HG03521 (cell line): ENCODE data around the gene SLC25A26.
"Not testable (repeated sequence)": the region's sequence is repeated elsewhere in the genome, so short reads cannot be mapped to it uniquely, and the experiment has no call there.

ENCODE experiments used
- ATAC-seq: cut with Tn5 transposase; IDR thresholded peaks from one replicate; pipeline ENCODE4 v1.9.1; 2021; ENCODE audit warnings: mild to moderate bottlenecking, moderate library complexity; ENCODE audit not compliant: unreplicated experiment

SLC25A26 gene

DNA sequence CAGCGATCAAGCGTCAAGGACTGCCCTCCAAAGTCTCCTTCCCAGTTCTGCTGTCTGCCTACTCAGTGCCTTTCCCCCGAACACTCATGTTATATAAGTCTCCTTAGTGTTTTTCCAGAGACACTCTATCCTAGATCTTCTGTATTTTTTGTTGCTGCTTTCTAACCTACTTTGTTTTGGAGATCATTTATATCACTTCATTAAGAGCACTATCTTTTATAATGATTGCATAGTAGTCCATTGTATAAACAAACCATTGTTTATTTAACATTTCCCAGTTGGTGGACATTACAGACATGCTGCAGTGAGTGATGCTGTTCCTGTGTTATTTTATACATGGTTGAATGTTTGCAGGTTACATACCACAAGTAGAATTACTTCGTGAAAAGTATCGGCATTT is 47.1 kb downstream of the SLC25A26 start:
- no peak for ATAC-seq

GRCh38 chr3:66268864-66269263 is 48.1 kb downstream of the SLC25A26 start:
- no peak for ATAC-seq

DNA sequence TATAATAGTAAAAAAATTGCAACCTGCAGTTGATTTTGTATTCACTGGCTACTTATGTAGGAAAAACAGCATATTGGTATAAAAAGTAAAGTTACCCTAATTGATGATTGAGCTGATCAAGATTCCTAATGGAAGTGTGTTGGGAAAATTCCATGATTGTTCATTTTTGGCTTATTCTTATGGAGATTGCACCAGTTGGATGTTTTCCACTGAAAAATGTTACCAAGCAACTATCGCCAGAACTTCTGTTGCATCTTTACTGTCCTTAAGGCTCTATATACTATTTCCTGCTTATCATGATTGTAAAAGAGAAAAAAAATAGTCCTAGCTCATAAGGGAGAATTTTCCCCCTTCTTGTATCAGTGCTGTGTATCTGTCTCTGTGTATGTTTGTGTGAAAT is 48.6 kb downstream of the SLC25A26 start:
- ATAC-seq = no peak

GRCh38 chr3:66270288-66270687 is 49.5 kb downstream of the SLC25A26 start:
- ATAC-seq = no peak

- no peak for ATAC-seq
These were observed 49.9 kb downstream of the SLC25A26 start for GRCh38 chr3:66270701-66271100.

GRCh38 chr3:66271231-66271630 is 50.4 kb downstream of the SLC25A26 start:
- no peak for ATAC-seq

DNA sequence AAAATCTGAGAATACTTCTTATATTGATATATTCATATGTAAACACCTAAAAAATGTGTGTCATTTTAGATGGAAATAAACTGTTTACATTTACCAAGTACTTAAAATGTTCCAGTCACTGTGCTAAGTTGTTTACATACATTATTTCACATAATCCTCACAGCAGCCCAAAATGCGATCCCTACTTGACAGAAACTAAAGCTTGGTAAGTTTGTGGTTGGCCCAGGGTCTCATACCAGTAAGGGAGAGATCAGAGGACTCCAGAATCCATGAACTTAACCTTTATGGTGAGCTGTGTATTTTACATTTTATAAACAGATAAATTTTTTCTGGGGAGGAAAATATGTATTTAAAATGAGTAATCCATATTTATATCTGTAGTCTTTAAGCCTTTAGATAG is 51.2 kb downstream of the SLC25A26 start:
- ATAC-seq = no peak

GRCh38 chr3:66274837-66275236 is 54.0 kb downstream of the SLC25A26 start:
- not testable (repeated sequence) for ATAC-seq

- ATAC-seq = no peak
These were observed 56.0 kb downstream of the SLC25A26 start for GRCh38 chr3:66276705-66277274.

- ATAC-seq = no peak
These were observed 58.4 kb downstream of the SLC25A26 start for GRCh38 chr3:66279168-66279567.

GRCh38 chr3:66280304-66280703 is 59.5 kb downstream of the SLC25A26 start:
- no peak for ATAC-seq

GRCh38 chr3:66291922-66292321 is 71.1 kb downstream of the SLC25A26 start:
- ATAC-seq = not testable (repeated sequence)

- no peak for ATAC-seq
These were observed 76.6 kb downstream of the SLC25A26 start for GRCh38 chr3:66297260-66297873.

- ATAC-seq = no peak
These were observed 77.1 kb downstream of the SLC25A26 start for GRCh38 chr3:66297900-66298299.

GRCh38 chr3:66298591-66298990 is 77.8 kb downstream of the SLC25A26 start:
- ATAC-seq = no peak

DNA sequence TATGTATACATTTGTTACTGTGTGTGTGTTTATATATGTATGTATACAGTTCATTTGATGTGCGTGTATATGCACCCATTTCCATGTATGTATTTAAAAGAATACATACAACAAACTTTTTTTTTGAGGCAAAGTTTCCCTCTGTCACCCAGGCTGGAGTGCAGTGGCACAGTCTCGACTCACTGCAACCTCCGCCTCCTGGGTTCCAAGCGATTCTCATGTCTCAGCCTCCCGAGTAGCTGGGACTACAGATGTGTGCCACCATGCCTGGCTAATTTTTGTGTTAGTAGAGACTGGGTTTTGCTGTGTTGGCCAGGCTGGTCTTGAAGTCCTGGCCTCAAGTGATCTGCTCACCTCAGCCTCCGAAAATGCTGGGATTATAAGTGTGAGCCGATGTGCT is 78.3 kb downstream of the SLC25A26 start:
- not testable (repeated sequence) for ATAC-seq

- ATAC-seq = no peak
These were observed 79.1 kb downstream of the SLC25A26 start for GRCh38 chr3:66299891-66300290.

DNA sequence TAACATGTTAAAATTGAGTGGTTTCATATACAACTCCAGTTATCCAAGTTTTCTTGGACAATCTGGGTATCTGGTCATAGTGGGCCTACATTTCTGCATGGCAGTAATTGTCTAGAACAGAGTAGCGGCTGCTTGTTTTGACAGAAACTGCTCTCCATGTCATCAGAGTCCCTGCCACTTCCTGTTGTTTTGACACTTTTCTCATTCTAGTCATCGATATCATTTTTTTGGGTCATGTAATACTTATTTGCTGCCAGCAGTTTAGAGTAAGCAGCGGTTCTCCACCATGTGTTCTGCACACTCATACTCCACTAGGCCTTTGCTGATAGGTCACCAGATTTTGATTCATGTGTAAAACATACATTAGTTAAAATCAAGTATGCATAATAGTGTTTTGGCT is 81.5 kb downstream of the SLC25A26 start:
- ATAC-seq = peak; percentile 61

DNA sequence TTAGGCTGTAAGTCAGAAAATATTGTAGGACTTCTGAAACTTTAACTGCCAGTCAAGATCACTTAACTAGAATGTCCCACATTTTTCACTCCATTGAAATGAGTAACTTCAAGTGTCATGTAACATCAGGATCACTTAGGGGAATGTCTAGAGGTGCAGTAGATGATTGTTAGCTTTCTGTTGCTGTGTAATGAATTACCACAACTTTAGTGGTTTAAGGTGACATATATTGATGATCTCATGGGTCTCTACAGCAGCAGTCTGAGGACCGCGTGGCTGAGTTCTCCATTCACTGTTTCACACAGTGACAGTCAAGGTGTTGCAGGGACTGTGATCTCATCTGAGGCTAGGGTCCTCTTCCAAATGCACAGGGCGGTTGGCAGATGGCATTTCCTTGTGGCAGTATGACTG is 82.7 kb downstream of the SLC25A26 start:
- peak; percentile 59 for ATAC-seq

- no peak for ATAC-seq
These were observed 83.5 kb downstream of the SLC25A26 start for GRCh38 chr3:66304293-66304692.

GRCh38 chr3:66306086-66306485 is 85.3 kb downstream of the SLC25A26 start:
- ATAC-seq = not testable (repeated sequence)

- ATAC-seq = not testable (repeated sequence)
These were observed 86.2 kb downstream of the SLC25A26 start for GRCh38 chr3:66306991-66307390.

DNA sequence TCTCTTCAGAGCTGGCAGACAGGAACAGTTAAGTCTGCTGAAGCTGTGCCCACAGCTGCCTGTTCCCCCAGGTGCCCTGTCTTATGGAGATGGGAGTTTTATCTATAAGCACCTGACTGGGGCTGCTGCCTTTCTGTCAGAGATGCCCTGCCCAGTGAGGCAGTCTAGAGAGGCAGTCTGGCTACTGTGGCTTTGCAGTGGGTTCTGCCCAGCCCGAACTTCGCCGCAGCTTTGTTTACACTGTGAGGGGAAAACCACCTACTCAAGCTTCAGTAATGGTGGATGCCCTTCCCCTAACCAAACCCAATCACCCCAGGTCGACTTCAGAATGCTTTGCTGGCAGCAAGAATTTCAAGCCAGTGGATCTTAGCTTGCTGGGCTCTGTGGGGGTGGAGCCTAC is 91.2 kb downstream of the SLC25A26 start:
- no peak for ATAC-seq
